Neutrophil (primary cell): Measurements from ENCODE around the gene SYCE3.

Experiments
- H3K27ac ChIP-seq: fragments of 200-600 bp; sonication (generic); 2 replicates; pipeline ENCODE4 v1.5.1; 2016; ENCODE audit warnings: mild to moderate bottlenecking, moderate library complexity
- H3K27me3 ChIP-seq: fragments of 200-600 bp; sonication (generic); 2 replicates; pipeline ENCODE4 v1.6.0; 2016; ENCODE audit warnings: mild to moderate bottlenecking
- H3K36me3 ChIP-seq: fragments of 200-600 bp; sonication (generic); 2 replicates; pipeline ENCODE4 v1.5.1; 2017
- H3K4me1 ChIP-seq, 2 experiments: fragments of 200-600 bp in 1 of 2; sonication (generic) in 1 of 2; 1 replicate in 1 of 2; 2 replicates in 1 of 2; pipeline versions ENCODE4 v1.5.1 to v1.6.1; 2013 to 2016; ENCODE audit warnings: low read depth in 1 of 2, low read length in 1 of 2, mild to moderate bottlenecking in 1 of 2, moderate library complexity in 1 of 2; ENCODE audit not compliant: control insufficient read depth in 1 of 2, insufficient read depth in 1 of 2
- H3K4me3 ChIP-seq, 2 experiments: fragments of 200-600 bp in 1 of 2; sonication (generic) in 1 of 2; 1 replicate in 1 of 2; 2 replicates in 1 of 2; pipeline ENCODE4 v1.5.1; 2013 to 2016; ENCODE audit warnings: low read depth in 1 of 2, low read length in 1 of 2, mild to moderate bottlenecking in 1 of 2, moderate library complexity in 1 of 2
- H3K9me3 ChIP-seq: fragments of 200-600 bp; sonication (generic); 2 replicates; pipeline ENCODE4 v1.5.1; 2016
- TF ChIP-seq, protein P1 (sequence below): fragments of 200-600 bp; sonication (generic); IDR thresholded peaks from 2 replicates; pipeline ENCODE4 v1.5.1; 2016; ENCODE audit warnings: antibody characterized with exemption

The SYCE3 gene

DNA sequence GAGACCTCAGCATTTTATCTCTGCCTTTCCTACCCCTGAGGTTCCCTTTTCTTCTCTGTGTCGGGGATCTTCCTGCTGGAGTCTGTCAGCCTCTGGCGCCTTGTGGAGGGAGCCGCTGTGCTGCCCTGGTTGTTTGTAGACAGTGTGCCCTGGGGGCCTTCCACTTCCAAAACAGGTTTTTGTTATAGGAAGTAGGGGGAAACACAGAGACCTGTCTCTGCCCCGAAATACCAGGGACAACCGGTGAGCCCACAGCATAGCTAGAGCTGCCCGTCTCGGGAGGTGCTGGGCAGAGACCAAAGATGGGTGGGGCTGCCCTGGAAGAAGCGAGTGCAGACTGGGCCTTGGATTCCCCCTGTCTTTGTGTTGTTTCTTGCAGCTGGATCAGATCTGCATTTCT, 46.7 kb downstream of the SYCE3 start:
- peaks cover 38% of the 10 kb centered on the region for H3K36me3 ChIP-seq
- no peak overlapping the region for H3K4me3 ChIP-seq
- H3K27me3 ChIP-seq = no peaks in the 10 kb centered on the region
- H3K27ac ChIP-seq = no peak overlapping the region
- H3K9me3 ChIP-seq = no peaks in the 10 kb centered on the region
- TF ChIP-seq, protein P1, sequence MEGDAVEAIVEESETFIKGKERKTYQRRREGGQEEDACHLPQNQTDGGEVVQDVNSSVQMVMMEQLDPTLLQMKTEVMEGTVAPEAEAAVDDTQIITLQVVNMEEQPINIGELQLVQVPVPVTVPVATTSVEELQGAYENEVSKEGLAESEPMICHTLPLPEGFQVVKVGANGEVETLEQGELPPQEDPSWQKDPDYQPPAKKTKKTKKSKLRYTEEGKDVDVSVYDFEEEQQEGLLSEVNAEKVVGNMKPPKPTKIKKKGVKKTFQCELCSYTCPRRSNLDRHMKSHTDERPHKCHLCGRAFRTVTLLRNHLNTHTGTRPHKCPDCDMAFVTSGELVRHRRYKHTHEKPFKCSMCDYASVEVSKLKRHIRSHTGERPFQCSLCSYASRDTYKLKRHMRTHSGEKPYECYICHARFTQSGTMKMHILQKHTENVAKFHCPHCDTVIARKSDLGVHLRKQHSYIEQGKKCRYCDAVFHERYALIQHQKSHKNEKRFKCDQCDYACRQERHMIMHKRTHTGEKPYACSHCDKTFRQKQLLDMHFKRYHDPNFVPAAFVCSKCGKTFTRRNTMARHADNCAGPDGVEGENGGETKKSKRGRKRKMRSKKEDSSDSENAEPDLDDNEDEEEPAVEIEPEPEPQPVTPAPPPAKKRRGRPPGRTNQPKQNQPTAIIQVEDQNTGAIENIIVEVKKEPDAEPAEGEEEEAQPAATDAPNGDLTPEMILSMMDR = no peak
- H3K4me1 ChIP-seq = no peaks in the 10 kb centered on the region

DNA sequence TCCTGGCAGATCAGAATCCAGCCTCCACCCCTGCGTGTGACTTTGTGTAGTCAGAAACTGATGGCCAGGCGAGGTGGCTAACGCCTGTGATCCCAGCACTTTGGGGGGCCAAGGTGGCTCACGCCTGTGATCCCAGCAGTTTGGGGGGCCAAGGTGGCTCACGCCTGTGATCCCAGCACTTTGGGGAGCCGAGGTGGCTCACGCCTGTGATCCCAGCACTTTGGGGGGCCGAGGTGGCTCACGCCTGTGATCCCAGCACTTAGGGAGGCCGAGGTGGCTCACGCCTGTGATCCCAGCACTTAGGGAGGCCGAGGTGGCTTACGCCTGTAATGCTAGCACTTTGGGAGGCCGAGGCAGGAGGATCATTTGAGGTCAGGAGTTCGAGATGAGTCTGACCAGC, 49.5 kb downstream of the SYCE3 start:
- TF ChIP-seq, protein P1 = no peak
- Histone ChIP-seq H3K27me3 (no peaks in the 10 kb centered on the region), H3K27ac (no peak overlapping the region), H3K36me3 (peaks cover 20% of the 10 kb centered on the region), H3K4me3 (no peak overlapping the region), H3K9me3 (no peaks in the 10 kb centered on the region), H3K4me1 (peaks cover 6 to 12% of the 10 kb centered on the region in 2 experiments)

DNA sequence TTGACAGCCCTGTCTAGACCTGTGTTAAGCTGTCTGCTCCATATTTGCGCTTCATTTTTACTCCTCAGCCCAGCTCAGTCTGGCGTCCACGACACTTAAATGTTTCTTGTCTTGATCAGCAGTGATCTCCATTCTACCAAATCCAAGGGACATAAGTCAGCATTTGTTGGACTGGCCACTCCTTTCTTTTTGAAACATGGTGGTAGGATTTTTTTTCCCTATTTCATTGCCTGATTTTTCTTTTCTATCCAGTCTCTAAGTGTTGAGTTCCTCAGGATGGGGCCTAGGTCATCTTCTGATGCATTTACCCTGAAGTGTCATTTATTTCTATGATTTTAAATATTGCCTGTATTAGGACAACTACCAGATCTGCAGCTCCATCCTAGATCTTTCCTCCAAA, 53.8 kb downstream of the SYCE3 start:
- TF ChIP-seq, protein P1 = no peak
- Histone ChIP-seq H3K4me3 (peak overlapping the region; percentile 78 to 79), H3K4me1 (peaks cover 16 to 22% of the 10 kb centered on the region in 2 experiments), H3K27me3 (no peaks in the 10 kb centered on the region), H3K27ac (peak overlapping the region; percentile 92), H3K9me3 (no peaks in the 10 kb centered on the region), H3K36me3 (peaks cover 28% of the 10 kb centered on the region)

DNA sequence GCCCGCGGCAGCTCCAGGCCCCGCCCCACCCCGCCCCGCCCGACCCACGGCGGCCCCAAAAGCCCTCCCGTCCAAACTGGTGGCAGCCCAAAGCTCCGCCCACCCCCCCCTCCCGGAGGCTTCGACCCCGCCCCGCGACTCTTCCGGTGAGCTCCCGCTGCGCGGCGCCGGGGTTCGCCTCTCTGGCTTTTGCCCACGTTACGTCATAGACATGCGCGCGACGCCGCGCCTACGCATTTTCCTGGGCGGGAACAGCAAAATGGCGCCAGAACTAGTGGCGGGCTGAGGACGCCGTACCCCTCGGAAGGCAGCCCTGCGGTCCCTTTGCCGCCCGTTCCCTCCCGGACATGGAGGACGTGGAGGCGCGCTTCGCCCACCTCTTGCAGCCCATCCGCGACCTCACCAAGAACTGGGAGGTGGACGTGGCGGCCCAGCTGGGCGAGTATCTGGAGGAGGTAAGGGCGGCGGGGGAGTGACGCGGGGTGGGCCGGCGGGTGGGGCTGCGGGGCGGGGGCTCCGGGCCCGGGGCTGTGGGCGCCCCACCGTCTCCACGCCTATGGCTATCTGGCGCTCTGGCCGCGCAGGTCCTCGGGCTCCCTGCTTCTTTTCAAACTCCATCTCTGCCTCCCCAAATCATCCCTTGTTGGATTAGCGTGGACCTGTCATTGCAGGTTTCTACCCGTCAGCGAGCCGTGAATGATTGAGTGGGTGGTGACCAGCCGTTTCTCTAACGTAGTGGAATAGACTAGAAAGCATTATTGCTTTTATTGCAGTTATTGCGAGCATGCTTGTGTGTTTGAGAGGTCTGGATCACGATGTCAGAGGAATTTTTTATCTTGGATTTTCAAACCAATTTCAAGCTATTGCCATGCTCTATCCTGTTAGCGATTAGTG, 54.5 kb downstream of the SYCE3 start, which contains the start of gene NCAPH2:
TSS of gene NCAPH2 (plus strand) at position 234 of the 894 bp plus-strand sequence. CDS start at position 348, 114 bp downstream.
- peak within 1 kb of the TSS; percentile 79 to 83 for H3K4me3 ChIP-seq
- H3K9me3 ChIP-seq = no peaks in the 10 kb centered on the region
- peaks cover 34% of the 10 kb centered on the region for H3K36me3 ChIP-seq
- no peaks in the 10 kb centered on the region for H3K27me3 ChIP-seq
- TF ChIP-seq, protein P1 = no peak
- peak within 1 kb of the TSS; percentile 92 for H3K27ac ChIP-seq
- peaks cover 16 to 22% of the 10 kb centered on the region in 2 experiments for H3K4me1 ChIP-seq

DNA sequence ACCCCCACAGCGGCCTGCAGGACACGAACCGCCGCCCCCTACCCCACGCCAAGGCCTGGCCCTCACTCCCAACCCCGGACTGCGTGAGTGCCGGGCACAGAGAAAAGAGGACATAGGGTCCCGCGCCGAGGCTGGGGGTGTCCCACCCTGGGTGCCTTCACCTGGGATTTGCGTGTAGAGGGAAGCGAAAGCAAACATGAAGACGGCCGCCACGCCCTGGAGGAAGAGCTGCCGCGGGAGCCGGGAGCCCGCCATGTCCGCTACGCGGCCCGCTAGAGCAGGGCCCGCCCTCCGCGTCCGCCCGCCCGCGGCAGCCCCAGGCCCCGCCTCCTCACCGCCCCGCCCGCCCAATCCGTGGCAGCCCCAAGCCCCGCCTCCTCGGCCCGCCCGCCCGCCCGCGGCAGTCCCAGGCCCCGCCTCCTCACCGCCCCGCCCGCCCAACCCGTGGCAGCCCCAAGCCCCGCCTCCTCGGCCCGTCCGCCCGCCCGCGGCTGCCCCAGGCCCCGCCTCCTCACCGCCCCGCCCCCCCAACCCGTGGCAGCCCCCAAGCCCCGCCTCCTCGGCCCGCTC, 55.2 kb downstream of the SYCE3 start, which contains the start of gene LMF2:
TSS of gene LMF2 (minus strand) at position 282 of the 570 bp plus-strand sequence. CDS start at position 255, 27 bp downstream.
- TF ChIP-seq, protein P1 = peak; percentile 38
- Histone ChIP-seq H3K27ac (peak within 1 kb of the TSS; percentile 92), H3K27me3 (no peaks in the 10 kb centered on the region), H3K36me3 (peaks cover 41% of the 10 kb centered on the region), H3K4me3 (peak within 1 kb of the TSS; percentile 79 to 83), H3K4me1 (peaks cover 16 to 22% of the 10 kb centered on the region in 2 experiments), H3K9me3 (no peaks in the 10 kb centered on the region)
